KOPT-K1 (cell line): Measurements from ENCODE around the gene BTAF1.
"Not testable (repeated sequence)": the region's sequence is repeated elsewhere in the genome, so short reads cannot be mapped to it uniquely, and the experiment has no call there.

Experiments used
- H3K27ac ChIP-seq: fragments of 200-600 bp; sonication (generic); 2 replicates; pipeline ENCODE4 v1.5.1; 2016; ENCODE audit warnings: antibody characterized with exemption, mild to moderate bottlenecking, low read depth, low read length; ENCODE audit not compliant: poor library complexity, severe bottlenecking
- H3K36me3 ChIP-seq: fragments of 200-600 bp; sonication (generic); 2 replicates; pipeline ENCODE4 v1.5.1; 2017; ENCODE audit warnings: antibody characterized with exemption, mild to moderate bottlenecking, low read length, moderate library complexity; ENCODE audit not compliant: insufficient read depth
- H3K9me3 ChIP-seq: fragments of 200-600 bp; sonication (generic); 2 replicates; pipeline ENCODE4 v1.5.1; 2017; ENCODE audit warnings: antibody characterized with exemption, low read length, mild to moderate bottlenecking; ENCODE audit not compliant: insufficient read depth, poor library complexity, severe bottlenecking

The BTAF1 gene

DNA sequence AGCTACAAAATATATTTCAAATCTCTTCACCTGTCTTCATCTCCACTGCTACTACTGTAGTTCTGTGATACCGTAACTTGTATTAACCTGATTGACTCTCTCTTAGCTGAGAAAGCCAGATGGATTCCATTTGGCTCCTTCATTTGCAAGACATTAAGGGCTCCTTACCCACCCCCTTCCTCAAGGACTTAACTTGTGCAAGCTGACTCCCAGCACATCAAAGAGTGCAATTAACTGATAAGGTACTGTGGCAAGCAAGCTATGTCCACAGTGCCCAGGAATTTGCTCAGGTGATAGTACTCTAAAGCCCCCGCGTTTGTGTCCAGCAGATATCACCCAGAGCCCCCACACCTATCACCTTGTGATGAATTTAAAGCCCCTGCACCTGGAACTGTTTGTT is 109.5 kb downstream of the BTAF1 start:
- H3K36me3 ChIP-seq = peaks cover 79% of the 10 kb centered on the region
- not testable (repeated sequence) for H3K27ac ChIP-seq, H3K9me3 ChIP-seq

- no peaks in the 10 kb centered on the region for H3K9me3 ChIP-seq
- H3K36me3 ChIP-seq = peaks cover 20% of the 10 kb centered on the region
- no peak overlapping the region for H3K27ac ChIP-seq
Measured at GRCh38 chr10:92038949-92039348, 115.4 kb downstream of the BTAF1 start.

DNA sequence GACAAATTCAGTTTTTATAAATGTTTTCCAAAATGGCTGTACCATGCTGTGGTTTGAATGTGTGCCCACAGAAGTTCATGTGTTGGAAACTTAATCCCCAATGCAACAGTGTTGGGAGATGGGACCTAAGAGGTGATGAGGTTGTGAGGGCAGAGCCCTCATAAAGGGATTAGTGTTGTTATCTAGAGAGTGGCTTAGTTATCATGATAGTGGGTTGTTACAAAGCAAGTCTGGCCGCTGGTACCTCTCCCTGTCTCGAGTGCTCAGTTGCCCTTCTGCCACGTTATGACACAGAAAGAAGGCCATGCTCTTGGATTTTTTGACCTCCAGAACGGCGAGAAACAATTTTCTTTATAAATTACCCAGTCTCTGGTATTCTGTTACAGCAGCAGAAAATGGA is 119.0 kb downstream of the BTAF1 start:
- Histone ChIP-seq H3K9me3 (no peaks in the 10 kb centered on the region), H3K36me3 (peaks cover 1% of the 10 kb centered on the region; the same call in 1 of the 2 replicates), H3K27ac (no peak overlapping the region)

- Histone ChIP-seq H3K27ac (no peak overlapping the region), H3K36me3 (no peaks in the 10 kb centered on the region), H3K9me3 (no peaks in the 10 kb centered on the region)
Measured at GRCh38 chr10:92045641-92046106, 122.1 kb downstream of the BTAF1 start.

DNA sequence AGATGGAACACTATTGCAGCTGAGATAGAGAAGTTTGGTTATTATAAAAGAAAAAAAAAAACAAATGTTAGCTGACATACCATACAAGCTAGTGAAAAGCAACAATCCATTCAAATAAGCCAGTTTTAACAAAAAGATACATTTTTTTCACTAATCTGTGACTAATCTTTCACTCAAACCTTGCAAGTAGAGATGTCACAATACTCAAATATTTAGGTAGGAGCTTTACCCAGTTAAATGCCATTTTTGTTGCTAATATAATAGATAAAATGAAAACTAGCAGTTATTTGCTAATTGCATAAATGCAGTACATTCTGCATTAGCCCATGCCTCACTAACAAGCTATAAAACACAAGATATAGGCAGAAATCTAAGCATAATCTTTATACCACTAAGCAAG is 123.6 kb downstream of the BTAF1 start:
- Histone ChIP-seq H3K9me3 (no peaks in the 10 kb centered on the region), H3K27ac (no peak overlapping the region), H3K36me3 (no peaks in the 10 kb centered on the region)

DNA sequence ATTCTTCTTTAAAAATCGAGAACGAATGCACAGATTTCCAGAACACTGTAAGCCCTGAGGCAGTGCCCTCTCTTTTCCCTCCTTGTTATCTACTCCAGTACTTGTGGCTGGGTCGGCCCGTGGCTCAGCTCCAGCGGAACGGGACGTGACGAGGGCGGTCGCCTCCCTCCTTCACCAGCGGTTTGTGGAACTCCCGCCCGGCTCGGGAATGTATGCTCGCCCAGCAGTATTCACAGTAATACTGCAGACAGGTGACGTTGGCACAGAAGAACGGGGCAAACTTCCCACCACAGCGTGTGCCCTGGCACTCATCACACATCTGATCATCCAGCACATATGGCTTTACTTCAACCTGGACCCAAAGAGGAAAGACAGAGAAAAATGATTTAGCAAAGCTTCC is 128.5 kb downstream of the BTAF1 start:
- no peak overlapping the region for H3K27ac ChIP-seq
- no peaks in the 10 kb centered on the region for H3K36me3 ChIP-seq
- H3K9me3 ChIP-seq = no peaks in the 10 kb centered on the region

DNA sequence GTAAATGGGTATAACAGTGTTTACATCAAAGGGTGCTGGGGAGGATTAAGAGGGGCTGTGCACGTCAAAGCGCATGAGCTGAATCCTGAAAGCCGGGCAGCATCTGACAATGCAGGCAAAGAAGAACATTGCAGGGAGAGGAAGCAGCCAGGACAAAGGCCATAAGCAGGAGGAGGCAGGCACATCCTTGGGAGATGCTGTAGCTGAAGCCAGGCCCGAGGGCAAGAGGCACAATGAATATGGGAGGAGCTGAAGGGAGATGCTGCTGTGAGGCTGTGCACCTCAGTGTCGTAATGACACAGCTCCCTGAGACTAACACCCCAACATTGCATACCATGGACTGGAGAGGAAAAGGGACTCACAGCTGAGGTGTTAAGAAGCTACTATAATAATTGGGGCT is 129.2 kb downstream of the BTAF1 start:
- H3K36me3 ChIP-seq = no peaks in the 10 kb centered on the region
- H3K9me3 ChIP-seq = no peaks in the 10 kb centered on the region
- no peak overlapping the region for H3K27ac ChIP-seq

- Histone ChIP-seq H3K9me3 (no peaks in the 10 kb centered on the region), H3K36me3 (no peaks in the 10 kb centered on the region), H3K27ac (no peak overlapping the region)
Measured at GRCh38 chr10:92054807-92055206, 131.2 kb downstream of the BTAF1 start.

- H3K27ac ChIP-seq = no peak overlapping the region
- H3K36me3 ChIP-seq = no peaks in the 10 kb centered on the region
- H3K9me3 ChIP-seq = no peaks in the 10 kb centered on the region
Measured at GRCh38 chr10:92062273-92062672, 138.7 kb downstream of the BTAF1 start.

- Histone ChIP-seq H3K9me3 (no peaks in the 10 kb centered on the region), H3K27ac (no peak overlapping the region), H3K36me3 (no peaks in the 10 kb centered on the region)
Measured at GRCh38 chr10:92064506-92064905, 140.9 kb downstream of the BTAF1 start.

- Histone ChIP-seq H3K36me3 (no peaks in the 10 kb centered on the region), H3K27ac (no peak overlapping the region), H3K9me3 (no peaks in the 10 kb centered on the region)
Measured at GRCh38 chr10:92066386-92066785, 142.8 kb downstream of the BTAF1 start.

GRCh38 chr10:92068900-92069299 is 145.3 kb downstream of the BTAF1 start:
- H3K36me3 ChIP-seq = no peaks in the 10 kb centered on the region
- H3K27ac ChIP-seq = no peak overlapping the region
- H3K9me3 ChIP-seq = no peaks in the 10 kb centered on the region

DNA sequence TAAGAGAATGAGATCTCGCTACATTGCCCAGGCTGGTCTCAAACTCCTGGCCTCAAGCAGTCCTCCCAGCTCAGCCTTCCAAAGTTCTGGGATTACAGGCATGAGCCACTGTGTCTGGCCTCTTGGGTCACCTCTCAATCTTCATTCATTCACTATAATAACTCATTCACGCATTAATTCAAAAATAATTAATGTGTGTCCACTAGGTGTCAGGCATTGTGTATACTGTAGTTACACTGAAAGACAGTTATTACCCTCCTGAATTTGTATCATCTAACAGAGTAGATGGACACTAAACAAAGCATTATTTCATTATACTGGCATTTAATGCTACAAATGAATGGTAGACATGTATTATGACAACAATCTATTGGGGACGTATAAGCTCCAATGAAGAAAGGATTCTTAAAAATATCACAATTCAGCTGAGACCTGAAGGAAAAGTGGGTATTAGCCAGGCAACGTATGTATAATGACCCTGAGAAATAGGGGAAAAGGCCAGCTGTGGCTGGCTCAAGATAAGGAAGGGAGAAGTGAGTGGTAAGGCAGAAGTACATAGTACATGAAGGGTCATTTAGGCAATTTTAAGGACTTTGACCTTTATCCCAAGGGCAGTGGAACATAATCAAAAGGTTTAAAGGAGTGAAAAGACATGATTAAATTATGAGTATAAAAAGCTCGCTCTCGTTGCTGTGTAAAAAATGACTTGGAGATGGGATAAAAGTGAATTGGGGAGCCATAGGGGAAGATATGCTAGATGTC is 150.7 kb downstream of the BTAF1 start:
- Histone ChIP-seq H3K27ac (no peak overlapping the region), H3K36me3 (no peaks in the 10 kb centered on the region), H3K9me3 (no peaks in the 10 kb centered on the region)

DNA sequence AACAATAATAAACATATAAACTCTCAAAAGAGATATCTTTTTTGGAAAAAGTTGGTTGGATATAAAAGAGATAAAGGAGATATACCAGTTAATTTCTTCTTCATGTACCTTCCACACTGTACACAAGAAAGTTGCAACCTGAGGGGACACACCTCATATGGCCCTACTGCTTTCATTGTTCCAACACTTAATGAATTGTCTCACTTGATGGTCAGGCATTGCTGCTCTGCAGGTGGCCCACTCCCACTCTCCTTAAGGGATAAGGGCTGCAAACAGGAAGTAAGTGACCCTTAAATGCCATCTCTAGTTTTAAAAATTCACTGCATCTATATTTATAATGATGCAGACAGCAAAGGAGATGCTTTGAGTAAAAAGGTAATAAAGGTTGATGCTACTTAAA is 152.3 kb downstream of the BTAF1 start:
- Histone ChIP-seq H3K27ac (no peak overlapping the region), H3K36me3 (no peaks in the 10 kb centered on the region), H3K9me3 (no peaks in the 10 kb centered on the region)

GRCh38 chr10:92076722-92077121 is 153.2 kb downstream of the BTAF1 start:
- no peak overlapping the region for H3K27ac ChIP-seq
- H3K36me3 ChIP-seq = no peaks in the 10 kb centered on the region
- no peaks in the 10 kb centered on the region for H3K9me3 ChIP-seq

DNA sequence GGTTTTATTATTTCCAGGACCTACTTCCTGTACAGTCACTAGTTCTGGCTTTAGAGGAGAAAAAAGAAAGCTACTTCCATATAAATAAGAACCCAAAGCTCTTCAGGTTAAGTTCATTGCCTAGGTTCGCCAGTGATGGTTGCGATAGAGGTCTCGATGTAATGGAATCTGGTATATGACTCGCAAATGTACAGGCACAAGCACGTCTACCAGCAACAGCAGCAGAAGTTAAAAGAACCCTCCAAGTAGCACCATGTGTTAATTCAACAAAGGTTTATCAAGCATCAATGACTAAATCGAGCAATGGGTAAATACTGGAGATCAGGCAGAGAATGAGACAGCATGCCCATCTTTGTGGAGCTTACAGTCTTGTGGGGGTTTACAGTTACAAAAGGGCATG is 155.4 kb downstream of the BTAF1 start:
- no peaks in the 10 kb centered on the region for H3K9me3 ChIP-seq
- H3K27ac ChIP-seq = no peak overlapping the region
- no peaks in the 10 kb centered on the region for H3K36me3 ChIP-seq
